ENCODE measurements around the gene MALRD1. TPM values are rescaled to one million over a fixed set of nuclear protein-coding genes. Genes with fewer than 3 reads are reported as not detected.

Gene MALRD1
- total and polyA plus RNA-seq, 2 of the 8 experiments (the other 6 are each of a cell fraction or from before 2014, with no cell fraction given) = 0.32 to 0.35 TPM

- Histone ChIP-seq H3K27ac (ENCODE audit: low read depth, low read length) (no peak overlapping the region), H2BK20ac (ENCODE audit: low read length) (no peak overlapping the region), H3K4me1 (replicated peaks in 1 of 4; ENCODE audit: control insufficient read depth in 3 of 4, insufficient read depth in 4 of 4, low read length in 3 of 4) (peaks cover 1 to 8% (median 5%) of the 10 kb centered on the region in 4 experiments; a peak in 5 of 7 replicates), H3K23ac (ENCODE audit: insufficient read length) (no peak overlapping the region), H3K14ac (ENCODE audit: insufficient read length) (no peak overlapping the region), H4K20me1 (replicated peaks in 1 of 2; ENCODE audit: control insufficient read depth in 1 of 2, insufficient read depth in 2 of 2, low read length in 2 of 2) (no peaks in the 10 kb centered on the region), H3K9me3 (ENCODE audit: insufficient read depth in 2 of 2, low read depth in 1 of 2, low read length in 1 of 2) (no peaks in the 10 kb centered on the region), H4K8ac (ENCODE audit: extremely low read depth, insufficient read depth, low read length) (no peak overlapping the region), H3K27me3 (replicated peaks in 1 of 4; ENCODE audit: control insufficient read depth in 3 of 4, extremely low read depth in 1 of 4, insufficient read depth in 3 of 4, low read length in 3 of 4) (no peaks in the 10 kb centered on the region), H2AFZ (ENCODE audit: low read length) (no peak overlapping the region; the same call in 1 of the 2 replicates), H4K5ac (ENCODE audit: insufficient read length, low read depth, low read length) (no peak overlapping the region), H3K4me3 (ENCODE audit: extremely low read depth in 1 of 4, insufficient read depth in 2 of 4, low read depth in 3 of 4, low read length in 4 of 4) (no peak overlapping the region), H3K23me2 (ENCODE audit: low read depth, low read length) (no peaks in the 10 kb centered on the region), H2BK12ac (ENCODE audit: low read depth, low read length) (no peak overlapping the region), H3K79me1 (ENCODE audit: low read depth, low read length) (no peaks in the 10 kb centered on the region), H3K36me3 (ENCODE audit: control insufficient read depth in 2 of 4, insufficient read depth in 4 of 4, low read length in 3 of 4) (no peaks in the 10 kb centered on the region), H3K9ac (replicated peaks in 1 of 4; ENCODE audit: extremely low read depth in 1 of 4, low read depth in 3 of 4, low read length in 3 of 4) (no peak overlapping the region), H3K79me2 (ENCODE audit: control insufficient read depth in 1 of 2, insufficient read depth in 2 of 2, low read length in 2 of 2) (no peaks in the 10 kb centered on the region), H3K4me2 (ENCODE audit: insufficient read depth in 1 of 2, low read depth in 2 of 2, low read length in 2 of 2) (no peak overlapping the region), H2BK120ac (replicated peaks; ENCODE audit: low read depth, low read length) (no peak overlapping the region), H3K56ac (replicated peaks; ENCODE audit: insufficient read length, low read depth, low read length) (no peak overlapping the region), H2BK15ac (ENCODE audit: low read length) (no peak overlapping the region), H3K18ac (ENCODE audit: extremely low read depth, low read length) (no peak overlapping the region), H2AK5ac (ENCODE audit: low read depth, low read length) (no peak overlapping the region), H4K91ac (replicated peaks; ENCODE audit: insufficient read length, low read length) (no peak overlapping the region), H2BK5ac (ENCODE audit: low read depth, low read length) (no peak overlapping the region), H3K4ac (replicated peaks; ENCODE audit: insufficient read length, low read depth, low read length) (no peak overlapping the region)
- no peak for DNase-seq (ENCODE audit: low read depth in 1 of 2, low spot score in 2 of 2)
- ChIA-PET POLR2A (ENCODE audit: partially characterized antibody) (no interaction called here), CTCF (ENCODE audit: partially characterized antibody) (interaction anchor here (0.7 to 1.2 kb wide), 2 partner anchors 72 to 248 kb away, joined by 4 to 6 read pairs; no protein-coding TSS in a partner anchor)
- 38% methylated on average over 1 of the region's 1 CpG; no CpG with 5 or more reads in 1 of the 2 experiments for WGBS, 2 experiments (ENCODE audit: extremely low coverage in 1 of 2, insufficient coverage in 1 of 2, insufficient read length in 1 of 2, insufficient replicate concordance in 2 of 2, low coverage in 1 of 2, low lambda C conversion rate in 2 of 2, missing lambda C conversion rate in 1 of 2)
- no peak for FAIRE-seq
Observed at GRCh38 chr10:19416164-19416563, 367.6 kb downstream of the MALRD1 start.
